Measurements from ENCODE around the gene TACO1.

The TACO1 gene

GRCh38 chr17:63633742-63634141 is 33.0 kb downstream of the TACO1 start:
- Histone ChIP-seq H3K4me3 (no peak overlapping the region), H3K27ac (peak overlapping the region in 8 of 21 experiments; percentile 2 to 37 (median 28))

DNA sequence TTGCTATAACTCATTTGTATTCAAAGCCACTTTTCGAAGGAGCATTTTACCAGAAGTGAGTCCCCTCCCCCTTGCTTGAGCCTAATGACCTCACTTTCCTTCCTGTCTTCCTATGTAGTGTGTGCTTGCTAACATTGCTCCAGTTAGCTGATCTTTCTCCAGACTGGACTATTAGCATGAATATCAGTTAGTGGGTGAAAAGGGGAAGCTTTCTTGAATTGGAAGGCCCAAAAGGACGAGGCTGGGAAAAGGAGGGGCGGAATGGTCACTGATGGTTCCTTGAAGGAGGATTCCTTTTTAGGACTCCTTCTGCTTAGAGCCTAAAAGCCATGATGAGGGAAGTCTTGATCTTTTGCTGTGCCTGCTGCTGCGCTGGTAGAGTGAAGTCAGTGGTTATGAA is 33.5 kb downstream of the TACO1 start:
- H3K27ac ChIP-seq: peak overlapping the region in 8 of 21 experiments; percentile 10 to 37 (median 28)
- no peak overlapping the region for H3K4me3 ChIP-seq

DNA sequence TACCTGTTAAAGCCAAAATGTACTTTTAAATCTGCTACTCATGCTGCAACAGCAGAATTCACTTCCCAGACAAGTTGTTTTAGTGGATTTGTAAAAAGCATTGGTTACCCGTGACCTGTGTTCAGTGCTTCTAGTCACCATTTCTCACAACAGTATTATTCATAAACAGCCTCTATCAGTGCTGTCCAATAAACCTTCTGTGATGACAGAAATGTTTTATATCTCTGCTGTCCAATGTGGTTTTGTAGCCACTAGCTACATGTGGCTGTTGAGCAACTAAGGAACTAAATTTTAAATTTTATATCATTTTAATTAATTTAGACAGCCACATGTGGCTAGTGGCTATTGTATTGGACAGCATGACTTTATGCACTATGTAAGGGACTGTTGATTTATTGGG is 34.1 kb downstream of the TACO1 start:
- Histone ChIP-seq H3K27ac (peak overlapping the region in 7 of 21 experiments; percentile 15 to 39 (median 25)), H3K4me3 (no peak overlapping the region)

DNA sequence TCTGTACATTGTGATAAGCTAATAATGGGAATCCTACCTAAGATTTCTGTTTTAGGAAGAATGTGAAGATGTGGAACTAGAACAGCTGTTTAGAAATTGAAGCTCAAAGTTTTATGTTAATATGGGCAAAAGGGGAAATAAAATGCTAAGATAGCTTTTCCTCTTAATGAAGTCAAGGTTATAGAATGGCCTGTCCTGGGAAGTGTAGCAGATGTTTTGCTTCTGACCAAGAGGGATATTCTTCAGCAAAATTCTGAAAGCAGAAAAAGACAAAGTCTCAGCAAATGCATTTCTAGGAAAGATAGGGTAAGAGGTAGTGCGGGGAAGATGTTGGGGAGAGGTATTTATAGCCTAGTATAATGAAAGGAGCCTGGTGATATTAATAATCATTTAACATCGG is 34.6 kb downstream of the TACO1 start:
- H3K27ac ChIP-seq: peak overlapping the region in 1 of 21 experiments; percentile 25
- no peak overlapping the region for H3K4me3 ChIP-seq

- H3K27ac ChIP-seq: no peak overlapping the region
- H3K4me3 ChIP-seq: no peak overlapping the region
These were observed 35.1 kb downstream of the TACO1 start for GRCh38 chr17:63635787-63636186.

DNA sequence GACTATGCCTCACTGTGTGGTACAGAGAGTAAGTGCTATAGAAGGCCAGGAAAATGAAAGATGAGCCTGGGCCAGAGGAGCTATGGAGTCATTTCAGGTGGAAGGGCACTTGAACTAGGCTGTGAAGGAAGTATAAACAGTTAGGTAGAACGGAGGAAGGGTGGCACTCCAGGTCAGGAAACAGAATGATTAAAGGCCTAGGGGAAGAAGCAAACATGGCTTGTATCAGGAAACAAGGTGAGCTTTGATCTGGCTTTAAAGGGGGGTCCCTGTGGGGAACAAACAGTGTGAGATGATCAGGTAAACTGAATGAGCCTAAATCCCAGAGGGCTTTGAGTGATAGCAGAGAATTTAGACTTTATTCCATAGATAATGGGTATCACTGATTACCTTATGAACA is 38.4 kb downstream of the TACO1 start:
- Histone ChIP-seq H3K27ac (no peak overlapping the region), H3K4me3 (no peak overlapping the region)

GRCh38 chr17:63640038-63640437 is 39.3 kb downstream of the TACO1 start:
- Histone ChIP-seq H3K4me3 (no peak overlapping the region), H3K27ac (no peak overlapping the region)

DNA sequence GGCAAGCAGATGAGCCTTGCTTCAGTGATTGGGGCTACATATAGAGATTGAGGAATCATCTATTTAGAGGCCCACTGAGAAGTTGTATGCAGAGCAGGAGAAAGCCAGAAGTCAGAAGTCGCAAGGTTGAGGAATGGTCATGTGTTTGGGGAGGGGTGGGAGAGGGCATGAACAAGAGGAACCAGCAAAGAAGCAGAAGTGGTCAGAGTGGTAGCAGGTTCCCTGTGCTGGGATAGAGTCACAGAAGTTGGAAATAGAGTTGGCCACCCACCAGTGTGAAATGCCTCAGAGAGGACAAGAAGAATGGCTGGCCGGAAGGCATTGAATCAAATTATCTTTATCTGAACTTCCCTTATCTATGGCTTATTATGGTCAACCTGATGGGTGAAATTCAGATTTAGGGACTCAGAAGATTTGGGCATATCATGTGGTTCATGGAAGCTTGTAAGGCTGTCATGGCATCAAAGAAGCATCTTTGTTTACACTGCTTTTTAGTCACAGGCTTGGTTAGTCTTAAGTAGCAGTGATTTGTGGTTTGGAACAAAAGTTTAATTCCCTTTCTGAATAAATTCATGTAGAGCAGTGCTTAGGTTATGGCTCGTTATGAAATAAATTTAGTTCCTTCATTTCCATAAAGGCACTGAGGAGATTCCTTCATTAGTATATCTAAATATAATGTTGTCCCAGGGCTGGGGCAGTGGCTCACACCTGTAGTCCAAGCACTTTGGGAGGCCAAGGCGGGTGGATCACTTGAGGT is 41.2 kb downstream of the TACO1 start:
- Histone ChIP-seq H3K4me3 (no peak overlapping the region), H3K27ac (peak overlapping the region in 1 of 21 experiments; percentile 30)

DNA sequence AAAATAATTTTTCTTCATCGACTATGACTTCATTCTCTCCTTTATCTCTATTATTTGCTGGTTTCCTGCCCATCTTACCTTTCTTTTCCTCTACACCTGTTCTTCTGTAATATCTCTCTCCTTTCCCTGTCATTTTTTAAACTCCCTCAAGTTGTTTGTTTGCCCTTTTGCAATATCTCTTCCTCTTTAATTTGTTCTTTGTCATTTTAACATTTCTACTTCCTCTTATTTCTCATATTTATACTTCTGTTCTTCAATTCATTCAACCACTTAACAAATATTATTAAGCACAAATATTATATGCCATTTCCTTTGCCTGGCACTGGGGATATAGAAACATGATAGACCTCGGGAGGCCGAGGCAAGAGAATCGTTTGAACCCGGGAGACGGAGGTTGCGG is 44.2 kb downstream of the TACO1 start:
- Histone ChIP-seq H3K27ac (no peak overlapping the region), H3K4me3 (no peak overlapping the region)

DNA sequence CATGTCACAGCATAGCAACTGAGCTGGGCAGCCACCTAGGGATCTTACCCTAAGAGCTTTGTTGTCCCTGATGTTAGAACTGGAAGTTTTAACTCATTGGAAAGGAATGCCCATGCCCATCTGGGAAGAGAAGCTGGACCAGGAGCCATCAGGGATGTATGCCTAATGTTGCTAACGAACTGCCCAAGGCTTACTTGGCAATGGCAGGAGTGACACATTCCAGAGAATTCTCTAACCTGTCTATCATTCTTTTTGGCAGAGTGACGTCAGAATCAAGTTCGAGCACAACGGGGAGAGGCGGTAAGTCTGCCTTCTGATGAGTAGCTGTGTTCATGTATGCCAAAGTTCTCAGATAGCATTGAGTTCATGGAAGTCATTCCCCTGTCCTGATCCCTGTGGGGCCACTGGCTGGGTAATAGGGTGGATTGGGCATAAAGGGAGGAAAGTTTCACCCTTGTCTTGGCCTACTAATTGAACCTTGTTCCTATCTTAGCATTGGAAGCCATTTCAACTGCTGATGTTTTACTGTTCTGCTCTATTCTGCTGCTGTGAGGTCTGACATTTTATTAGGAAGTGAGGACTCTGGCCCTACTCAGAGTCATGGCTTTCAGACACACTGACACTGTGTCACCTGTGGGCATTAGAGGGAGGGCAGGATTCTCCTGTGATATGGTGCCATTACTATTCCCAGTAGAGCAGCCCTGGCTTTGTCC is 45.2 kb downstream of the TACO1 start:
- Histone ChIP-seq H3K4me3 (no peak overlapping the region), H3K27ac (peak overlapping the region in 5 of 21 experiments; percentile 3 to 48 (median 18))

DNA sequence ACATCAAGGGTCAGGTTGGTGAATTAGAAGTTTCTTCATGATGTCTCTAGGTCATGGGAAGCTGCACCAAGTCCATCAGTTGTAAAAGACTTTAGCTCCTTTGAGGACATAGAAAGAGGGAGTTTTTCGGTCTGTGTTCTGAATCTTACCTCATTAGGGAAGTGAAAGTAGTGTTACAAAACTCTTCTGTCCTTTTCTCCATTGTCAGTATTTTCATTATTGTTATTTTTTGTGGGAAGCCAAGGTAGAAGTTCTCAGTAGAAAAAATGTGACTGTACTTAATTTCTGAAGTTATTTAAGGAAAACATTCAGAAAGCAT is 45.8 kb downstream of the TACO1 start:
- no peak overlapping the region for H3K4me3 ChIP-seq
- peak overlapping the region in 4 of 21 experiments; percentile 5 to 48 (median 31) for H3K27ac ChIP-seq

DNA sequence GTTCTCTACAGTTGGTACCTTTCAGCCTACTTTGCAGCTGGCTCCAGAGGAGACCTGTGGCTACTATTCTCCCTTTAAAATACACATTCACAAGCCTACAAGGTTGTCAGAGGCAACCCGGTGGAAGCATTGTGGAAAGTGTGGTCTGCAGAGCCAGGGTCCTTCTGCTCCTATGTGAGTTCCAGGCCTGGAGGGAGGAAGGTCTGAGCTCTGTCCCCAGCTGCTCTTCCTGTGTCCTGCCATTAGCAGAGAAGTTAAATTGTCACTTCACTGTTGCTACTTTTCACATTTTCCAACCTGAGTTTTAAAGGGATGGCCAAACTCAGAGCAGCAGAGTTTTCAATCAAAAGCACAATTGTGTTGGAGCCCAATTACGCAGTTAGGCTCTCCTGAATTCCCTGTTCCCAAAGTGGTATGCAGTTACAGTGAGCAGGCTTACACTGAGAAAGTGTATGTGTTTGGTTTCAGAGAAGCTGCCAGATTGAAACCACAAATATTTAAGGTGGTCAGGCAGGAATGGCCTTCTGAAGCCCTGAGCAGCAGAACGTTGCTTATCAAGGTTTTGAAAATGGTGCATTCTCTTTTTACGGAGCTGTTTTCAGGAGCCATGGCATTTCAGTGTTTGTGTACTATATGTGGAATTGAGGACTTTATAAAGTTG is 46.5 kb downstream of the TACO1 start:
- Histone ChIP-seq H3K4me3 (no peak overlapping the region), H3K27ac (peak overlapping the region in 7 of 21 experiments; percentile 4 to 55 (median 15))

- no peak overlapping the region for H3K4me3 ChIP-seq
- H3K27ac ChIP-seq: peak overlapping the region in 1 of 21 experiments; percentile 39
These were observed 47.2 kb downstream of the TACO1 start for GRCh38 chr17:63647936-63648335.

- H3K4me3 ChIP-seq: no peak overlapping the region
- no peak overlapping the region for H3K27ac ChIP-seq
These were observed 49.1 kb downstream of the TACO1 start for GRCh38 chr17:63649813-63650212.

DNA sequence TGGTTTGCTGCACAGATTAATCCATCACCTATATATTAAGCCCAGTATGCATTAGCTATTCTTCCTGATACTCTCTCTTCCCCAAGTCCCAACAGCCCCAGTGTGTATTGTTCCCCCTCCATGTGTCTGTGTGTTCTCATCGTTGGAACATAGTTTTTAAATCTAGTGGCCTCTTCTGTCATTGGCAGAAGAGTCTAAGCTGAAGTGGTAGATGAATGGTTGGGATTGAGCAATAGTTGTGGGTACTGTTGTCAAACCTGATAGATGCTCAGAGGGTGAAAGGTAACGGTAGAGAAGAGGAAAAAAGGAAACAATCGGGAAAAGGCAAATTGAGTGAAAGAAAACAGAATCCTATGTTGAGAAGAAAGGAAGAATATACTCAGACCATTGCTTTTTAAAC is 51.4 kb downstream of the TACO1 start:
- Histone ChIP-seq H3K4me3 (no peak overlapping the region), H3K27ac (no peak overlapping the region)

DNA sequence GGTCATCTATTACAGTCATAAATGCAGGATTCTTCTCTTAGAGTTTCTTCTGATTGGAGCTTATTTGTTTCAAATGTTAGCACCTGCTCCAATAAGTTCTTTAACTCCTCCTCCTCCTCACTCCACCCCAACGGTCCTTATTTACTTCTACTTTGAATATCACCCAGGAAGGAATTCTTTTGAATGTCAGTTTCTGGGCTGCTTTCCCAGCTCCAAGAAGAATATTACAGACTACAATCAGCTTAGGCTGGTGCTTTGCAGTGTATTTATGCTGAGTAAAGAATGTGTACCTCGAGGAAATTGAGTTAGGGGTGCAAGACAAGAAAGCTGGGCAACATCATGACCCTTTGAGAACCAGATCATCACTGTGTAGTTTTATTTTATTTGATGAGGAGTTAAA is 52.4 kb downstream of the TACO1 start:
- no peak overlapping the region for H3K4me3 ChIP-seq
- no peak overlapping the region for H3K27ac ChIP-seq

GRCh38 chr17:63657786-63658185 is 57.1 kb downstream of the TACO1 start:
- Histone ChIP-seq H3K27ac (no peak overlapping the region), H3K4me3 (no peak overlapping the region)
